Gastrocnemius medialis (tissue), 4 donors: Measurements from ENCODE around the gene NOP9. TPM values are rescaled to one million over a fixed set of nuclear protein-coding genes. Genes with fewer than 3 reads are reported as not detected.

Experiments used
- ATAC-seq, 2 donors: fragments of 150-250 bp; one replicate each; pipeline ENCODE4 v1.9.1; 2016
- DNase-seq, 2 donors: peaks; one replicate each; pipeline ENCODE4 v3.0.0-alpha.2; 2019
- H3K27ac ChIP-seq, 4 donors: fragments of 200-600 bp; sonication (generic); 1 replicate in 1 of 4; 2 replicates in 3 of 4; pipeline ENCODE4 v1.5.1; 2016 to 2018; ENCODE audit warnings: mild to moderate bottlenecking in 2 of 4, moderate library complexity in 1 of 4
- H3K27me3 ChIP-seq, 3 donors: fragments of 200-600 bp; sonication (generic) in 2 of 3; 1 replicate in 1 of 3; 2 replicates in 2 of 3; pipeline versions ENCODE4 v1.5.1 to v1.6.0; 2016 to 2019; ENCODE audit warnings: mild to moderate bottlenecking in 1 of 3, moderate library complexity in 1 of 3
- H3K36me3 ChIP-seq, 2 donors: fragments of 200-600 bp; sonication (generic) in 1 of 2; one replicate each; pipeline ENCODE4 v1.5.1; 2017 to 2018
- H3K4me1 ChIP-seq, 2 donors: fragments of 200-600 bp; sonication (generic) in 1 of 2; one replicate each; pipeline ENCODE4 v1.5.1; 2016 to 2017; ENCODE audit warnings: mild to moderate bottlenecking in 2 of 2
- H3K4me3 ChIP-seq, 4 donors: fragments of 200-600 bp; sonication (generic) in 3 of 4; 1 replicate in 1 of 4; 2 replicates in 3 of 4; pipeline ENCODE4 v1.5.1; 2016 to 2019; ENCODE audit warnings: mild to moderate bottlenecking in 2 of 4
- H3K9me3 ChIP-seq, 3 donors: fragments of 200-600 bp; sonication (generic) in 2 of 3; 1 replicate in 1 of 3; 2 replicates in 2 of 3; pipeline ENCODE4 v1.5.1; 2016 to 2019
- POLR2A ChIP-seq, 2 donors: fragments of 450-650 bp; IDR thresholded peaks; one replicate each; pipeline ENCODE4 v1.6.1; 2017; ENCODE audit warnings: antibody characterized with exemption in 2 of 2, mild to moderate bottlenecking in 2 of 2, moderate library complexity in 2 of 2
- in situ Hi-C, 4 donors: fragments of 200-750 bp; cut with MboI; loops; one replicate each; pipeline versions ENCODE4 v1.15.0 to v1.8.0; 2017; ENCODE audit warnings: low sequenced_read_pairs in 4 of 4
- intact Hi-C: fragments of 100-400 bp; cut with DNase I; formaldehyde crosslinking; loops from one replicate; pipeline ENCODE4 v1.15.1; 2023; ENCODE audit warnings: low total_unique reads
- total RNA-seq, 4 donors: library from RNA; depleted of rRNA; stranded (reverse); fragments of >200 nt; gene quantifications; one replicate each; pipeline versions ENCODE4 v1.1.0 to v1.2.3, GENCODE V29; 2016
- TF ChIP-seq, protein P1 (sequence below), 5 experiments: fragments of 450-650 bp in 3 of 5; fragments of 200-600 bp in 2 of 5; sonication (generic) in 2 of 5; IDR thresholded peaks in 4 of 5; conservative IDR thresholded peaks in 1 of 5; 1 replicate in 4 of 5; 2 replicates in 1 of 5; pipeline ENCODE4 v1.5.1; 2016 to 2019; ENCODE audit warnings: antibody characterized with exemption in 5 of 5, mild to moderate bottlenecking in 3 of 5, moderate library complexity in 3 of 5

The NOP9 gene
- total RNA-seq, 4 donors from 2014 or later, result 27.2 to 43.5 (median 32.2) TPM

DNA sequence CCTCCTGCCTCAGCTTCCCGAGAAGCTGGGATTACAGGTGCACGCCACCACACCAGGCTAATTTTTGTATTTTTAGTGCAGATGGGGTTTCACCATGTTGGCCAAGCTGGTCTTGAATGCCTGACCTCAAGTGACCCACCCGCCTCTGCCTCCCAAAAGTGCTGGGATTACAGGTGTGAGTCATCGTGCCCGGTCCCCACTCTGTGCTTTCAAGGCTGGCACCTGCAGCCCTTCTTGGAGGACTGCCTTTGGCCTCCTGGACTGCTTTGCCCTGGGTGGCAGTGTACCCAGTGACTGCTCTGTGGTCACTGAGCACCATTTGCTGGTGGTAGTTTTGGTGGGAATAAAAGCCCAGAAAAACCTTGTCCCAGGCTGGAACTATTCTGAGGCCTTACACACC is 12.7 kb upstream of the NOP9 start:
- Histone ChIP-seq H3K4me3 (no peak overlapping the region), H3K4me1 (no peaks in the 10 kb centered on the region), H3K27ac (no peak overlapping the region), H3K36me3 (peaks cover 0 to 24% of the 10 kb centered on the region in 2 donors), H3K9me3 (no peaks in the 10 kb centered on the region), H3K27me3 (no peaks in the 10 kb centered on the region)
- no peak for ATAC-seq
- DNase-seq, result no peak
- no peak for TF ChIP-seq POLR2A (IDR thresholded peaks at IDR 0.05)
- TF ChIP-seq, protein P1, sequence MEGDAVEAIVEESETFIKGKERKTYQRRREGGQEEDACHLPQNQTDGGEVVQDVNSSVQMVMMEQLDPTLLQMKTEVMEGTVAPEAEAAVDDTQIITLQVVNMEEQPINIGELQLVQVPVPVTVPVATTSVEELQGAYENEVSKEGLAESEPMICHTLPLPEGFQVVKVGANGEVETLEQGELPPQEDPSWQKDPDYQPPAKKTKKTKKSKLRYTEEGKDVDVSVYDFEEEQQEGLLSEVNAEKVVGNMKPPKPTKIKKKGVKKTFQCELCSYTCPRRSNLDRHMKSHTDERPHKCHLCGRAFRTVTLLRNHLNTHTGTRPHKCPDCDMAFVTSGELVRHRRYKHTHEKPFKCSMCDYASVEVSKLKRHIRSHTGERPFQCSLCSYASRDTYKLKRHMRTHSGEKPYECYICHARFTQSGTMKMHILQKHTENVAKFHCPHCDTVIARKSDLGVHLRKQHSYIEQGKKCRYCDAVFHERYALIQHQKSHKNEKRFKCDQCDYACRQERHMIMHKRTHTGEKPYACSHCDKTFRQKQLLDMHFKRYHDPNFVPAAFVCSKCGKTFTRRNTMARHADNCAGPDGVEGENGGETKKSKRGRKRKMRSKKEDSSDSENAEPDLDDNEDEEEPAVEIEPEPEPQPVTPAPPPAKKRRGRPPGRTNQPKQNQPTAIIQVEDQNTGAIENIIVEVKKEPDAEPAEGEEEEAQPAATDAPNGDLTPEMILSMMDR (IDR thresholded peaks at IDR 0.05 in 4 of 5, conservative IDR thresholded peaks at IDR 0.05 in 1 of 5), result no peak
- in situ Hi-C loops (no loop called here), intact Hi-C loops (no loop called here)

DNA sequence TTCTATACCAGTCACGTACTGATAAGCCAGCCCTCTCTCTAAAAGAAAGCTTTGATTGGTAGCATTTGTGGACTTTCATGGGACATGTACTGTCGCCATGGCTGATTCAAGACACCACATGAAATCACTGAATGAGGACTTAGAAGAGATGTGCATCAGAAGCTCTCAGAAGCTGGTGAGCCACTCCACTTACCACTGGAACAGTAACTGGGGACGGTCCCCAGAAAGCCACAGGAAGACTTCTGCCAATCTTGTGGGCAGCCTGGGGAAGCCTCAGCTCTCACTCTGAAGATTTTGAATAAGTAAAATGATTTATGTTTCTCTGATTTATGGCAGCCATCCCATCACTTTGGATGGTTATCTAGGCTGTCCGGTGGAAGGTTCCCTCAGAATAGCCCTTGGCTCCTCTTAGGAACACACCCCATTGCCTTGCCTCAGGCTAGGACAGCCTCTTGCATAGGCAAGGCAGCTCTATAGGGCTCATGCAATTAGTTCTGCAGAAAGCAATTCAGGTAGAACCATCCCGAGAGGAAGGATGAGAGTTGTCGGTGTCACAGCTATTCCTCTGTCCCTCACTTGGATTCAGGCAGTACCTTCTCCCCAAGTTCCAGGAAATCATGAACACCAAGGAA is 9.9 kb upstream of the NOP9 start:
- in situ Hi-C loops, result loop anchor here in 1 of 4 donors (10.0 kb wide), 1 partner anchor 45 kb away; the partner anchor contains the start of gene TINF2
- no peak overlapping the region for H3K27ac ChIP-seq
- no peak for DNase-seq
- intact Hi-C loops, result loop anchor here (10.0 kb wide), 1 partner anchor 125 kb away; the partner anchor contains the start of gene IRF9
- H3K9me3 ChIP-seq, result no peaks in the 10 kb centered on the region
- no peak overlapping the region for H3K4me3 ChIP-seq
- TF ChIP-seq, protein P1 (IDR thresholded peaks at IDR 0.05 in 4 of 5, conservative IDR thresholded peaks at IDR 0.05 in 1 of 5), result no peak
- no peak for TF ChIP-seq POLR2A (IDR thresholded peaks at IDR 0.05)
- no peak for ATAC-seq
- H3K36me3 ChIP-seq, result peaks cover 0 to 31% of the 10 kb centered on the region in 2 donors
- no peaks in the 10 kb centered on the region for H3K27me3 ChIP-seq
- no peaks in the 10 kb centered on the region for H3K4me1 ChIP-seq

DNA sequence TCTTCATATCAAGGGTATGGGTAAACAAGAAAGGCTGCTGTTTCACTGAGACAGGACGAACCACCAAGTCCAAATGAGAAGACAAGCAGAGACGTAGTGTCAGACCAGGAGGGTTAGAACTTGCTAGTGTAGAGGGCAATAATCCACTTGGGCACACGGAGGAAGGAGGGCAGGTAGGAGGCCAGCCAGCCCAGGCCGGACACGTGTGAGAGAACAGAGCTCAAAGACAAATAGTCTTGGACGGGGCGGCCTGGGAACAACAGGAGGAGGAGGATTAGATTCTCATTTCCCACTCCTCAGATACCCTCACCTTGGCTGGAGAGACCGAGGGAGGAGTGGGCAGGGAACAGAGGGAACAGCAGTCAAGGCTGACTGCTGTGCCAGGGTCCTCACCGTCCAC is 8.9 kb upstream of the NOP9 start:
- H3K36me3 ChIP-seq, result peaks cover 0 to 31% of the 10 kb centered on the region in 2 donors
- intact Hi-C loops, result loop anchor here (10.0 kb wide), 1 partner anchor 126 kb away; the partner anchor contains the start of gene IRF9

DNA sequence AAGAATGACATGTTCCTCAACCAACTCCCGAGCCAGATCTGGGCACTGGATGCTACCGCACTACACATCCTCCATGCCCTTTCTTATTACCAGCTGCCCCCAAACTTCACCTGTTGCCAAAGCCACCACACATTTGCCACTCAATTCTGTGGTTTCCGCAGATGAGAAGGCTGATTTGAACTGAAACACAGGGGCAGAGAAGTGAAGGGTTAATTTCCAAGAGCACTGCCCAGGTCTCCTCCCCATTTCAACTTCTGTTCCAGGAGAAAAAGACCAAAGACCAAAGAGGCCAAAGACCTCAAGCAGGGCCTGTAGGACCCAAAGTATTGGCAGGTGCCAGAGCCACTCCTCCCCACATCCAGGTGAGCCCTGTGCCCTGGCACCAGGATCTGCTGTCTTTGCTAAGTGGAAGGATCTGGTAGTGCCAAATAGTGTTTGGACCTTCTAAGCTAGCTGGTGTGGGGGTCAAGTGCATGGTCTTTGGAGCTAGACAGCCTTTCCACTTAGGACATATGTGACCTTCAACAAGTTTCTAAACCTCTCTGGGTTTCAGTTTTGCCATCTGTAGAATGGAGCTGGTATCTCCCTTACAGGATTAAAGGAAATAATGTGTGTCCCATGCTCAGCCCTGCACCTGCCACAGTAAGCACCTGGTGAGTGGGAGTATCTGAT is 8.1 kb upstream of the NOP9 start:
- in situ Hi-C loops, result loop anchor here in 1 of 4 donors (10.0 kb wide), 1 partner anchor 47 kb away; the partner anchor contains the start of gene TINF2
- ATAC-seq (no peak), DNase-seq (no peak)
- no peaks in the 10 kb centered on the region for H3K4me1 ChIP-seq
- no peak overlapping the region for H3K4me3 ChIP-seq
- intact Hi-C loops, result loop anchor here (10.0 kb wide), 1 partner anchor 127 kb away; the partner anchor contains the start of gene IRF9
- H3K9me3 ChIP-seq, result no peaks in the 10 kb centered on the region
- H3K27me3 ChIP-seq, result no peaks in the 10 kb centered on the region
- H3K36me3 ChIP-seq, result peaks cover 0 to 31% of the 10 kb centered on the region in 2 donors
- no peak overlapping the region for H3K27ac ChIP-seq
- TF ChIP-seq POLR2A (IDR thresholded peaks at IDR 0.05), result no peak
- TF ChIP-seq, protein P1 (IDR thresholded peaks at IDR 0.05 in 4 of 5, conservative IDR thresholded peaks at IDR 0.05 in 1 of 5), result no peak

More for the DNA sequence above, 8.9 kb upstream of the NOP9 start:
- Histone ChIP-seq H3K4me3 (no peak overlapping the region), H3K27me3 (no peaks in the 10 kb centered on the region), H3K27ac (no peak overlapping the region), H3K4me1 (no peaks in the 10 kb centered on the region), H3K9me3 (no peaks in the 10 kb centered on the region)
- no peak for DNase-seq
- ATAC-seq, result no peak
- TF ChIP-seq, protein P1 (IDR thresholded peaks at IDR 0.05 in 4 of 5, conservative IDR thresholded peaks at IDR 0.05 in 1 of 5), result no peak
- no peak for TF ChIP-seq POLR2A (IDR thresholded peaks at IDR 0.05)
- in situ Hi-C loops, result loop anchor here in 1 of 4 donors (10.0 kb wide), 1 partner anchor 46 kb away; the partner anchor contains the start of gene TINF2
